Activated T-helper 2 cell treated with anti-CD3 and anti-CD28 coated beads, Interferon-gamma antibody, Interleukin-2, Interleukin-4, amounts not matched to agents 10 μg/mL and 5 μg/mL and 100 μg/mL, durations not matched to agents 14 hours and 24 hours and 36 hours (primary cell): Measurements from ENCODE around the gene TMBIM4. TPM values are rescaled to one million over a fixed set of nuclear protein-coding genes. Genes with fewer than 3 reads are reported as not detected.

Experiments
- DNase-seq: peaks from one replicate; pipeline ENCODE4 v3.0.0; 2021; ENCODE audit warnings: low spot score
- H3K27ac Mint-ChIP-seq: one replicate; pipeline ENCODE4 v1.8.0; 2021; ENCODE audit warnings: mixed read lengths
- H3K27me3 Mint-ChIP-seq: one replicate; pipeline ENCODE4 v1.8.0; 2021; ENCODE audit warnings: low read depth, mixed read lengths
- H3K36me3 Mint-ChIP-seq: one replicate; pipeline ENCODE4 v1.8.0; 2021; ENCODE audit warnings: low read depth, mixed read lengths
- H3K4me1 Mint-ChIP-seq: one replicate; pipeline ENCODE4 v1.8.0; 2021; ENCODE audit warnings: low read depth, mixed read lengths
- H3K4me3 Mint-ChIP-seq: one replicate; pipeline ENCODE4 v1.8.0; 2021; ENCODE audit warnings: low read depth, mild to moderate bottlenecking, moderate library complexity, mixed read lengths
- H3K9me3 Mint-ChIP-seq: one replicate; pipeline ENCODE4 v1.8.0; 2021; ENCODE audit warnings: mixed read lengths
- intact Hi-C: fragments of 100-400 bp; cut with micrococcal nuclease; formaldehyde crosslinking; loops from one replicate; pipeline ENCODE4 v1.15.1; 2023
- total RNA-seq: library from RNA; stranded (reverse); gene quantifications from 2 replicates; pipeline ENCODE4 v1.2.3, GENCODE V29; 2022

Gene TMBIM4
- total RNA-seq, 1 donor from 2014 or later = 62.4 TPM

- Mint-ChIP-seq H3K4me1 (peaks cover 15% of the 10 kb centered on the region), H3K4me3 (no peak overlapping the region), H3K9me3 (no peaks in the 10 kb centered on the region), H3K36me3 (peaks cover 37% of the 10 kb centered on the region), H3K27me3 (no peaks in the 10 kb centered on the region), H3K27ac (no peak overlapping the region)
- intact Hi-C loops = no loop called here
- DNase-seq = no peak
Observed at GRCh38 chr12:66149702-66150398, 19.9 kb downstream of the TMBIM4 start.

- H3K36me3 Mint-ChIP-seq = peaks cover 70% of the 10 kb centered on the region
- no peaks in the 10 kb centered on the region for H3K27me3 Mint-ChIP-seq
- DNase-seq = no peak
- peaks cover 31% of the 10 kb centered on the region for H3K9me3 Mint-ChIP-seq
- peaks cover 19% of the 10 kb centered on the region for H3K4me1 Mint-ChIP-seq
- intact Hi-C loops = loop anchor here (1.0 kb wide), 1 partner anchor 264 kb away; no protein-coding TSS in a partner anchor
- no peak overlapping the region for H3K4me3 Mint-ChIP-seq
- H3K27ac Mint-ChIP-seq = peak overlapping the region; percentile 46
Observed at GRCh38 chr12:66144791-66145754, 24.7 kb downstream of the TMBIM4 start.

DNA sequence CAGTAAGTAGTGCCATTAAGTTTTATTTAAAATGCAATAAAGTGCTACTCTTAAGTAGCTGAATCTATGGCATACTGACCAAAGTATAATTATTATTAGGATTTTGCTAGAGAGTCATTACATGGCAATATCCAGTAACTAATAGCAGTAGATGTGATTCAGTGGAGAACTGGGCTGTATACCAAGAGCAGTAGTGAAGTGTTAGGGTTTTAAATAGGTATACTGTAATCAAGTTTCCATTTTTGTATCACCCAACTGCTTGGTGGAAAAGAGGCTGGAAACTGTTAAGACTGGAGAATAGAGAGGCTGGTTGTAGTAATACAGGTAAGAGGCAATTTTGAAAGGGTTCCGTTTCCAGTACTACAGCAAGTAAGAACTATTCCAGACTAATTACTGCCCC is 25.9 kb downstream of the TMBIM4 start:
- Mint-ChIP-seq H3K9me3 (peaks cover 41% of the 10 kb centered on the region), H3K4me1 (peaks cover 19% of the 10 kb centered on the region), H3K27ac (no peak overlapping the region), H3K4me3 (no peak overlapping the region), H3K36me3 (peaks cover 76% of the 10 kb centered on the region), H3K27me3 (no peaks in the 10 kb centered on the region)
- no peak for DNase-seq
- intact Hi-C loops = no loop called here

GRCh38 chr12:66142826-66143225 is 27.0 kb downstream of the TMBIM4 start:
- intact Hi-C loops = no loop called here
- H3K27me3 Mint-ChIP-seq = no peaks in the 10 kb centered on the region
- peaks cover 72% of the 10 kb centered on the region for H3K36me3 Mint-ChIP-seq
- no peak for DNase-seq
- H3K27ac Mint-ChIP-seq = no peak overlapping the region
- no peak overlapping the region for H3K4me3 Mint-ChIP-seq
- peaks cover 18% of the 10 kb centered on the region for H3K4me1 Mint-ChIP-seq
- H3K9me3 Mint-ChIP-seq = peaks cover 41% of the 10 kb centered on the region

- Mint-ChIP-seq H3K4me1 (peaks cover 18% of the 10 kb centered on the region), H3K9me3 (peaks cover 41% of the 10 kb centered on the region), H3K27me3 (no peaks in the 10 kb centered on the region), H3K4me3 (no peak overlapping the region), H3K36me3 (peaks cover 86% of the 10 kb centered on the region), H3K27ac (no peak overlapping the region)
- intact Hi-C loops = no loop called here
- no peak for DNase-seq
Observed at GRCh38 chr12:66141299-66141698, 28.5 kb downstream of the TMBIM4 start.

DNA sequence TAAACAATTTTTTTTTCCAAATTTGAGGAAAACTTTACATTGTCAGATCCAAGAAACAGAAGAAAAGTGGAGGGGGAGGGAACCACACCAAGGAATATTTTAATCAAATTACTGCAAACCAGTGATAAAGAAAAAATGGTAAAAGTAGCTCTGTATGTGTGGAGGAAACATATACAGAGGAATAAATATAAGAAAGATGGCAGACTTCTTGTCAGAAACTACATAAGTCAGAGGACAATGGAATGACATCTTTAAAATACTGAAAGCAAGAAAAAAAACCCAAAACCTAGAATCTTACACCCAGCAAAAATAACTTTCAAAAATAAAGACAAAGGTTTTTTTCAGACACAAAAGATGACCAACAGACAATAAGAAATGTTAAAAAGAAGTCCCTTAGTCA is 29.1 kb downstream of the TMBIM4 start:
- Mint-ChIP-seq H3K4me1 (peaks cover 13% of the 10 kb centered on the region), H3K4me3 (no peak overlapping the region), H3K27ac (no peak overlapping the region), H3K27me3 (no peaks in the 10 kb centered on the region), H3K36me3 (peaks cover 84% of the 10 kb centered on the region), H3K9me3 (peaks cover 41% of the 10 kb centered on the region)
- DNase-seq = no peak
- intact Hi-C loops = no loop called here

DNA sequence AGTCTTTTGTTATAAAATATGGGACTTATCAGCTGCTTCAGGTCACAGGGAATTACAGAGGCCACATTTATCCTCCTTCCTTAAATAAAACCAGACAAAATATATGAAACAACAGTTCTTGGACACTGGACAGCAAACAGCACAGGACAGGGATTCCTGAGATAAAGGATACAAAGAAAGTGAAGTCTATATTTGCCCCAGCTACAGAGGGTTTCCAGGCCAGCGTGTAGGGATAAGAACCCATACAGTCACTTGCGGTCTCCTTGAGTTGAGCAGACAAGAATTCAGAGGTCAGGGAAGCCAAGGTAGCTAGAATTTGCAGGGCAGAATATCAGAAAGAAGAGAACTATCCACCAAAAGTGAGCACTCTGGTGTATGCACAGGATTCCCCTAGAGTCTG is 30.5 kb downstream of the TMBIM4 start:
- intact Hi-C loops = no loop called here
- no peak overlapping the region for H3K4me3 Mint-ChIP-seq
- H3K27me3 Mint-ChIP-seq = no peaks in the 10 kb centered on the region
- no peak for DNase-seq
- H3K4me1 Mint-ChIP-seq = no peaks in the 10 kb centered on the region
- peaks cover 73% of the 10 kb centered on the region for H3K36me3 Mint-ChIP-seq
- H3K9me3 Mint-ChIP-seq = peaks cover 41% of the 10 kb centered on the region
- H3K27ac Mint-ChIP-seq = no peak overlapping the region

- Mint-ChIP-seq H3K27me3 (no peaks in the 10 kb centered on the region), H3K27ac (no peak overlapping the region), H3K9me3 (peaks cover 36% of the 10 kb centered on the region), H3K4me3 (no peak overlapping the region), H3K4me1 (no peaks in the 10 kb centered on the region), H3K36me3 (peaks cover 59% of the 10 kb centered on the region)
- intact Hi-C loops = no loop called here
- no peak for DNase-seq
Observed at GRCh38 chr12:66137937-66138336, 31.9 kb downstream of the TMBIM4 start.

- no peaks in the 10 kb centered on the region for H3K9me3 Mint-ChIP-seq
- H3K36me3 Mint-ChIP-seq = peaks cover 42% of the 10 kb centered on the region
- H3K4me1 Mint-ChIP-seq = peaks cover 28% of the 10 kb centered on the region
- intact Hi-C loops = no loop called here
- DNase-seq = no peak
- H3K27ac Mint-ChIP-seq = no peak overlapping the region
- H3K27me3 Mint-ChIP-seq = no peaks in the 10 kb centered on the region
- peak overlapping the region; percentile 46 for H3K4me3 Mint-ChIP-seq
Observed at GRCh38 chr12:66132408-66132807, 37.4 kb downstream of the TMBIM4 start.

DNA sequence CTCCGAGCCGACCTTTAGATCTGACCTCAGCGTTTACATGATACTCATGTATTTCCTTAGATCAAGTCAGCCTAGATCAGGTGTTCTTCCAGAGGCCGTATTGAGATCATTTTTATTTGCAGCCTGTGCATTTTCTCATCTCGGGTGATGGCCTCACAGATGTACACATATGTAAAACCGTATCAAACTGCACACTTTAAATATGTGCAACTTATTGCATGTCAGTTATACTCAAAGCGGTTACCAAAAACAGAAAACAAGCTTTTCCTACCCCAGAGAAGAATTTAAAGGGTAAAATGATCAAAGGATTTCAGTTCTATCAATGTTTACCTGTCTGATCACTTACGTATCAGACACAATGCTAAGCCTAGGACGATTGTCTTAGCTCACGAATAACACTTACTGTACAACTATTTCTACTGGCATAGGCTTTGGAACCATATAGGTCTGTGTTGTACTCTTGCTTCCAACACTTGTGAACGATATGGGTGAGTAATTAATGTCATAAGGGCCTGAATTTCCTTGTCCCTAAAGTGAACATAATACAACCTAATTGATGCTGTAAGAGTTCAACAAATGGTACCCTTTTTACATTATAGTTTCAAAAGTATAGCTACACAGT is 38.6 kb downstream of the TMBIM4 start:
- intact Hi-C loops = no loop called here
- Mint-ChIP-seq H3K36me3 (peaks cover 44% of the 10 kb centered on the region), H3K27me3 (no peaks in the 10 kb centered on the region), H3K4me3 (peak overlapping the region; percentile 99), H3K27ac (peak overlapping the region; percentile 95), H3K4me1 (peaks cover 35% of the 10 kb centered on the region), H3K9me3 (no peaks in the 10 kb centered on the region)
- no peak for DNase-seq

DNA sequence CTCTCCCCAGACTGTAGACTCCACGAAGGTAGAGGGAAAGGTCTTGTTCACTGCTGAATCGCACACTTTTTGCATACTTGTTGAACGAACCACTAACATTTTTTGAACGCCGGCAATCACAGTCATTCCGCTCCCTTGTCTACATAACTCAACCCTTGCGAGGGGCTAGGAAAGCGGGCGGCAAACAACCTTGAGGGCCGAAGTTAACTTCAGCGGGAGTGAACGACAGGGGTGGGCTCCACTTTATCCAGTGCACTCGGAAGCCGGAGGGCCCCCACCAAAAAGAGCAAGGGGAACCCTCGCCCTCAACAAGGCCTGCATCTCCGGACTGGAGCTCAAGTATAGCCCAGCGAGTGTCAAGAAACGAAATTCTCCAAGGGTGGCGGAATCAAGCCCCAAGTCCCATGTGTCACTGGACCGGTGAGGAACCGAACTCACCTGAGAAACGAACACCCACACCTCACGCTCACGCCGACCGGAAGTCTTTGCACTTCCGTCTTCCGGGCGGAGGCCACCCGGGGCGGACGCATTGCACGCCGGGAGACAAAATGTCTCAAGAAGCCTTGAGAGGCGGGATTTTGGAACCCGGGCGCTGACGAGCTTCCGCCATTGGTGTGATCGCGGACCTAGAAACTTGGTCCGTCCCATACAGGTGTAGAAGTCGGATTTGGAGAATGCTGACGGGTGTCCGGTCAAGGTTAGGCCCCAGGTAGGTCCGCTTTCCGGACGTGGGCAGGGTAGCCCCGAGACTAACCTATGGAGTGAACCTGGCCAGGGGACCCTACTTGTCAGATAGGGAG is 39.3 kb downstream of the TMBIM4 start, which contains the start of gene LLPH:
Gene LLPH, minus strand, starts transcription at position 484 of the 800 bp plus-strand sequence. CDS start 1,644 bp downstream, outside the sequence.
- Mint-ChIP-seq H3K27ac (peak within 1 kb of the TSS; percentile 95), H3K4me1 (peaks cover 35% of the 10 kb centered on the region), H3K4me3 (peak within 1 kb of the TSS; percentile 99), H3K36me3 (peaks cover 47% of the 10 kb centered on the region), H3K9me3 (no peaks in the 10 kb centered on the region), H3K27me3 (no peaks in the 10 kb centered on the region)
- intact Hi-C loops = loop anchor here (1.0 kb wide), 2 partner anchors 39 to 172 kb away; partner anchors contain the start of genes HELB and TMBIM4
- DNase-seq = peak; percentile 85

- peaks cover 52% of the 10 kb centered on the region for H3K36me3 Mint-ChIP-seq
- H3K4me1 Mint-ChIP-seq = peaks cover 38% of the 10 kb centered on the region
- no peak for DNase-seq
- no peaks in the 10 kb centered on the region for H3K27me3 Mint-ChIP-seq
- no peaks in the 10 kb centered on the region for H3K9me3 Mint-ChIP-seq
- intact Hi-C loops = loop anchor here (1.0 kb wide), 2 partner anchors 39 to 172 kb away; partner anchors contain the start of genes HELB and TMBIM4
- peak overlapping the region; percentile 99 for H3K4me3 Mint-ChIP-seq
- peak overlapping the region; percentile 95 for H3K27ac Mint-ChIP-seq
Observed at GRCh38 chr12:66129934-66130266, 39.9 kb downstream of the TMBIM4 start.
